GM10248 (cell line): ENCODE data around the gene C11orf71.

Source experiments
- CTCF ChIA-PET: fragments of 300-600 bp; sonication (Branson Sonifier 250); formaldehyde crosslinking; extraction: SDS; loops from one replicate; lab custom pipeline; 2021; ENCODE audit warnings: antibody characterized with exemption; lab: Yijun Ruan, JAX
- POLR2A ChIA-PET: fragments of 350-650 bp; sonication (Branson Sonifier 250); formaldehyde crosslinking; extraction: SDS; loops from one replicate; lab custom pipeline; 2020; ENCODE audit warnings: antibody characterized with exemption; lab: Yijun Ruan, JAX
- DNase-seq: peaks from one replicate; pipeline ENCODE4 v3.0.0; 2012; ENCODE audit errors: extremely low spot score
- TF ChIP-seq, protein P1 (sequence below): IDR thresholded peaks from 2 replicates; pipeline ENCODE4 v1.5.1; 2012; ENCODE audit warnings: mild to moderate bottlenecking, low read depth; ENCODE audit errors: extremely low read depth, missing control alignments, control extremely low read depth

The C11orf71 gene, protein sequence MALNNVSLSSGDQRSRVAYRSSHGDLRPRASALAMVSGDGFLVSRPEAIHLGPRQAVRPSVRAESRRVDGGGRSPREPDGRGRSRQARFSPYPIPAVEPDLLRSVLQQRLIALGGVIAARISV

DNA sequence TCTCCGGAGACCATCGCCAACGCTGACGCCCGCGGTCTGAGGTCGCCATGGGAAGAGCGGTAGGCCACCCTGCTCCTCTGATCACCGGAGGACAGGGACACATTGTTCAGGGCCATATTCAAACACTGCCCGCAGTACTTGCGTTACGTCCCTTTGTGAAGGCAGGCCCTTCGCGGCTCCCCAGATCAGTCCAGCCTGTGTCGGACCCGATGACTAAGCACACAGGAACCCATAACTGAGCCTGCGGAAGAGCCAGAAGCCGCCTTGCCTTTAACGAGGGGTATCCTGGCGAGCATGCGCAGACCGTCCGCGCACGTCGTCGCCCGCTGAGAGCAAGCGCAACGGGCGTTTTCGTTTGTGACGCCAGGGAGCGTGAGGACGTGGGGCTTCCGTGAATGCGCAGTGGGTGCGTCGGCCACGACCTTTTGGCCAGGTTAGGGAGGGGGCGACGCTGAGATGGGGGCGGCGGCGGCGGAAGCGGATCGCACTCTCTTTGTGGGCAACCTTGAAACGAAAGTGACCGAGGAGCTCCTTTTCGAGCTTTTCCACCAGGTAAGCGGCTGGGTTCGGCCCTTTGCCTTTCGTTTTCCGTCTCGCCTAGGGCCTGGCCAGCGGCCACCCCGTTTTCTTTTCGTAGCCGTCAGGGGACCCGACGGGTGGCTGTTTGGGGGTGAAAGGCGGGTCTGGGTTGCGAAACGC, at the start of gene C11orf71, which contains the start of gene RBM7:
Gene C11orf71, minus strand, starts transcription at position 296 of the 699 bp plus-strand sequence. Its CDS starts 180 bp downstream, at position 116.
Gene RBM7, plus strand, starts transcription at position 451 of the 699 bp plus-strand sequence. Its CDS starts 6 bp downstream, at position 457.
- TF ChIP-seq, protein P1, sequence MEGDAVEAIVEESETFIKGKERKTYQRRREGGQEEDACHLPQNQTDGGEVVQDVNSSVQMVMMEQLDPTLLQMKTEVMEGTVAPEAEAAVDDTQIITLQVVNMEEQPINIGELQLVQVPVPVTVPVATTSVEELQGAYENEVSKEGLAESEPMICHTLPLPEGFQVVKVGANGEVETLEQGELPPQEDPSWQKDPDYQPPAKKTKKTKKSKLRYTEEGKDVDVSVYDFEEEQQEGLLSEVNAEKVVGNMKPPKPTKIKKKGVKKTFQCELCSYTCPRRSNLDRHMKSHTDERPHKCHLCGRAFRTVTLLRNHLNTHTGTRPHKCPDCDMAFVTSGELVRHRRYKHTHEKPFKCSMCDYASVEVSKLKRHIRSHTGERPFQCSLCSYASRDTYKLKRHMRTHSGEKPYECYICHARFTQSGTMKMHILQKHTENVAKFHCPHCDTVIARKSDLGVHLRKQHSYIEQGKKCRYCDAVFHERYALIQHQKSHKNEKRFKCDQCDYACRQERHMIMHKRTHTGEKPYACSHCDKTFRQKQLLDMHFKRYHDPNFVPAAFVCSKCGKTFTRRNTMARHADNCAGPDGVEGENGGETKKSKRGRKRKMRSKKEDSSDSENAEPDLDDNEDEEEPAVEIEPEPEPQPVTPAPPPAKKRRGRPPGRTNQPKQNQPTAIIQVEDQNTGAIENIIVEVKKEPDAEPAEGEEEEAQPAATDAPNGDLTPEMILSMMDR: peak; percentile 14
- POLR2A ChIA-PET: no interaction called here
- CTCF ChIA-PET: interaction anchor here (1.4 kb wide), 1 partner anchor 17 kb away, joined by 3 read pairs; no protein-coding TSS in a partner anchor
- peak; percentile 95 for DNase-seq

DNA sequence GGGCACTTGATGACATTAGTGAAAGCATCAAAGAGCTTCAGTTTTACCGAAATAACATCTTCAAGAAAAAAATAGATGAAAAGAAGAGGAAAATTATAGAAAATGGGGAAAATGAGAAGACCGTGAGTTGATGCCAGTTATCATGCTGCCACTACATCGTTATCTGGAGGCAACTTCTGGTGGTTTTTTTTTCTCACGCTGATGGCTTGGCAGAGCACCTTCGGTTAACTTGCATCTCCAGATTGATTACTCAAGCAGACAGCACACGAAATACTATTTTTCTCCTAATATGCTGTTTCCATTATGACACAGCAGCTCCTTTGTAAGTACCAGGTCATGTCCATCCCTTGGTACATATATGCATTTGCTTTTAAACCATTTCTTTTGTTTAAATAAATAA, 49.5 kb upstream of the C11orf71 start:
- TF ChIP-seq, protein P1: no peak
- CTCF ChIA-PET: no interaction called here
- DNase-seq: no peak
- POLR2A ChIA-PET: no interaction called here

- no peak for DNase-seq
- POLR2A ChIA-PET: no interaction called here
- TF ChIP-seq, protein P1: no peak
- CTCF ChIA-PET: no interaction called here
Observed at GRCh38 chr11:114448749-114449482, 48.6 kb upstream of the C11orf71 start.

DNA sequence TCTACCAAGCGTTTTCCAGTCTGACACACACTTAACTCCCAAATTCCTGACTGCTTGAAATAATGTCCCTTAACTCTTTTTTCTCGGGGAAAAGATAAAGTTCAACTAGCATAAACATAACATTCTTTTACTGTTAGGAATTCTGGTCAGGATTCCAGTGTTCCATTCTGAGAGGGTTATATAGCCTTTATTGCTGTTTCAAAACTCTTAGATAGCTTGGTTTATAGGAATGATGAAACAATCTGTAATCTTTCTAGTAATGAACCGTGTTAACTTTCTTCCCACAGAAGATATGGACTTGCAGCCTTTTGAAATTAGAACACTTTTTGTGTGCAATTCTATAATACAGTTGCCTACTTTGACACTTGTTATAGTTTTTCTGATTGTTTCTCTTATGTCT, 47.6 kb upstream of the C11orf71 start:
- ChIA-PET POLR2A (no interaction called here), CTCF (no interaction called here)
- TF ChIP-seq, protein P1: no peak
- no peak for DNase-seq

DNA sequence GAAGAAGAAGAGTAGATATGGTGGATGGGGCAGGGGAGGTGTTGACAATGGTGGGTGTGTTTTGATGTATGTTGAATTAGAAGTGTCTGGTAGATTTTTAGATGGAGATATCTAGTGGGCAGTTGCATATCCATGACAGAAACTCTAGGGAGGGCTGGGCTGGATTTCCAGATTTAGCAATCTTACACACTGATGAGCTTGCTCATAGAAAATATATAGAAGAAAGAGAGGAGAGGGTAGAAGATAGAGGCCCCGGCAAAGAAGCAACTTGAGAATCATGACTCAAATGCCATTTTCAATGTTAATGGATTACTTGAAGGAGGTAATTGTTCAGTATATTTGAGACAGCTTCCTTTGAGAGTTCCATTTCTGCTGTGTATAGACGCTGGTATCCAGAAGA, 47.1 kb upstream of the C11orf71 start:
- POLR2A ChIA-PET: no interaction called here
- DNase-seq: no peak
- TF ChIP-seq, protein P1: no peak
- CTCF ChIA-PET: no interaction called here

DNA sequence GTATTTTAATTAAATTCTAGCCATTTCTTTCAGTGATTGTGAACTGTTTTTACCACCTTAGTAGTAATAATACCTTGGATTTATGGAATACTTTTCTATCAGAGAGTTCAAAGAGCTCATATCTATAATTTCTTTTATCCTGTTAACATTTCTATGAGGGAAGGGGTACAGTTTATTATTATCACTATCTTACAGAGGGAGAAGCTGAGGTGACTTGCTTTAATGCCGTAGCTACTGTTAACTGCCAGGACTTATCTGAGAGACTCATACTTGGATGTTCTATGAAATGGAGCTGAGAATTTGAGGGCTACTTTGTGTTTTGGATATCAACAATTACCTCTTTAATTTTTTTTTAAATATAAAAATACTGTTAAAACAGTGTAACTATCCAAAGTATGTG, 42.2 kb upstream of the C11orf71 start:
- ChIA-PET CTCF (interaction anchor here (2.9 kb wide), 1 partner anchor 9 kb away, joined by 10 read pairs; no protein-coding TSS in a partner anchor), POLR2A (no interaction called here)
- no peak for DNase-seq
- TF ChIP-seq, protein P1: no peak
